GM10266 (cell line): ENCODE results near the gene GNAQ.

Source experiments
- DNase-seq: peaks from one replicate; pipeline ENCODE4 v3.0.0; 2012; ENCODE audit errors: extremely low spot score
- TF ChIP-seq, protein P1 (sequence below): IDR thresholded peaks from 2 replicates; pipeline ENCODE4 v1.5.1; 2012; ENCODE audit warnings: mild to moderate bottlenecking, low read depth; ENCODE audit not compliant: control insufficient read depth, insufficient read depth; ENCODE audit errors: missing control alignments

The GNAQ gene

DNA sequence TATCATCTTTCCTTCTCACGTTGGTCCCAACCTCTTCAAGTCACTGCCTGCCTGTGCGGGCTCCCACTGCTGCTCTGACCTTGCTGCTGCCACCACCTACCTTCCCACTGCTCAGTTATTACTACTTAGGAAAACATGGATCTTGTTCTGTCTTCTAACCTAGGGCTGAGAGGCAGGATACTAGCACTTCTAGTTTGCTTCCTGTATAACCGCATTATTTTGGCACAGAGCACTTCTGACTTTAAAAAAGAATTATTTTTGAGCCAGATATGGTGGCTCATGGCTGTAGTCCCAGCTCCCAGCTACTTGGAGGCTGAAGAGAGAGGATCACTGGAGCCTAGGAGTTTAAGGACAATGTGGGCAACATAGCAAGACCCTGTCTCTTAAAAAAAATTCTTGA, 248.1 kb downstream of the GNAQ start:
- no peak for DNase-seq
- TF ChIP-seq, protein P1, sequence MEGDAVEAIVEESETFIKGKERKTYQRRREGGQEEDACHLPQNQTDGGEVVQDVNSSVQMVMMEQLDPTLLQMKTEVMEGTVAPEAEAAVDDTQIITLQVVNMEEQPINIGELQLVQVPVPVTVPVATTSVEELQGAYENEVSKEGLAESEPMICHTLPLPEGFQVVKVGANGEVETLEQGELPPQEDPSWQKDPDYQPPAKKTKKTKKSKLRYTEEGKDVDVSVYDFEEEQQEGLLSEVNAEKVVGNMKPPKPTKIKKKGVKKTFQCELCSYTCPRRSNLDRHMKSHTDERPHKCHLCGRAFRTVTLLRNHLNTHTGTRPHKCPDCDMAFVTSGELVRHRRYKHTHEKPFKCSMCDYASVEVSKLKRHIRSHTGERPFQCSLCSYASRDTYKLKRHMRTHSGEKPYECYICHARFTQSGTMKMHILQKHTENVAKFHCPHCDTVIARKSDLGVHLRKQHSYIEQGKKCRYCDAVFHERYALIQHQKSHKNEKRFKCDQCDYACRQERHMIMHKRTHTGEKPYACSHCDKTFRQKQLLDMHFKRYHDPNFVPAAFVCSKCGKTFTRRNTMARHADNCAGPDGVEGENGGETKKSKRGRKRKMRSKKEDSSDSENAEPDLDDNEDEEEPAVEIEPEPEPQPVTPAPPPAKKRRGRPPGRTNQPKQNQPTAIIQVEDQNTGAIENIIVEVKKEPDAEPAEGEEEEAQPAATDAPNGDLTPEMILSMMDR, result no peak

DNA sequence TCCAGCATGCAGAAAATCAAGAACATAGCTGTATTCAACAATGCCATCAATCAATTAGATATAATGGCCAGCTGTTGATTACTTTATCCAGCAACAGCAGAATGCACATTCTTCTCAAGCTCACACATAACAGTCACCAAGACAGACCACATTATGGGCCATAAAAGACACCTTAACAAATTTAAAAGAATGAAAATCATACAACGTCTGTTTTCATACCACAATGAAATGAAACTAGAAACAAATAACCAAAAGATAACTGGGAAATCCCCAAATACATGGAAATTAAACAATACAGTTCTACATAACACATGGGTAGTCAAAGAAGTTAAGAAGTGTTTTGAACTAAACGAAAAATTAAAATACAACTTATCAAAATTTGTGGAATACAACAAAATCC, 252.6 kb downstream of the GNAQ start:
- TF ChIP-seq, protein P1, result no peak
- DNase-seq, result no peak

DNA sequence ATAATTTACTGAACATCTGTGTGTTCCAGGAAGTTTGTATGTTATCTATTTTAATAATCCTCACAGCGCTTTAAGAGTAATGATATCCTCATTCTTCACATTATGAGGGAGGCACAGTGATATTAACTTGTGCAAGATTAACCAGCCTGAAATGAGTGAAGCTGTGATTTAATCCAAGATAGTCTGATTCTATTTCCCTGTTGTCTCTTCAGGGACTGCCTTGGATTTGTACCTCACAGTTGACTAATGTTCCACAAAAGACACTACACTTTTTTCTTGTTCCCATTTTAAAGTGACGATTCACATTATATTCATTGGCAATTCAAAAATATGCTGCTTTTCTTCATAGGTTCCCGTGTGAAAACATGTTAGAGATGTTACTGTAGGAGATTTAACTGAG, 258.2 kb downstream of the GNAQ start:
- TF ChIP-seq, protein P1, result no peak
- no peak for DNase-seq

DNA sequence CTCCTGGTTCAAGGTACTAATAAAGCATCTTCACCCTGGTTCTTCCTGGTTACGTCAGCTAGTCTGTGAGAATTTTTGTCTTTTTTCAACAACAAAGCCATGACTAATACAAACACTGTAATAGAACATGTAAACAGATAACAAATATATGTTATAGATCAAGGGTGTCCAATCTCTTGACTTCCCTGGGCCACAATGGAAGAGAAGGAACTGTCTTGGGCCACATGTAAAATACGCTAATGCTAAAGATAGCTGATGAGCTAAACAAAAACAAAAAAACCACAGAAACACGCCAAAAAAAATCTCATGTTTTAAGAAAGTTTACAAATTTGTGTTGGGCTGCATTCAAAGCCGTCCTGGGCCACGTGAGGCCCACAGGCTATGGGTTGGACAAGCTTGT, 259.0 kb downstream of the GNAQ start:
- DNase-seq, result no peak
- TF ChIP-seq, protein P1, result no peak

DNA sequence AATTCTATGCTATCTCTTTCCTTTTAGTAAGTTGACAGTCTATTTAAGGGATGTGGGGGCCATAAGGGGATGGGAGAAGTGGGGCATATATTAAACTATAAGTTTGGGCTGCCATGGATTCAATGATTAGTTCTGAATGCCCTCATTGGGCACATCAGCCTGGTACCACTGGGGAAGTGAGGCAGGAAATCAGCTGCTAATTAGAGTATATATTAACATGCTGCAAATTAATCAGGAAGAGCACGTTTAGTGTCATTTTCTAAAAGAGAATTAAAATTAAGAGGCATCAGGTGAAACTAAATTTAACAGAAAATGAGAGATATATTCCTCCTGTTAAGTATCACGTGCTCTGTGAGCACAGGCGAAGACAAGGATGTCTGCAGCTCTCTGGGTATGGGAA, 260.4 kb downstream of the GNAQ start:
- TF ChIP-seq, protein P1, result no peak
- no peak for DNase-seq

DNA sequence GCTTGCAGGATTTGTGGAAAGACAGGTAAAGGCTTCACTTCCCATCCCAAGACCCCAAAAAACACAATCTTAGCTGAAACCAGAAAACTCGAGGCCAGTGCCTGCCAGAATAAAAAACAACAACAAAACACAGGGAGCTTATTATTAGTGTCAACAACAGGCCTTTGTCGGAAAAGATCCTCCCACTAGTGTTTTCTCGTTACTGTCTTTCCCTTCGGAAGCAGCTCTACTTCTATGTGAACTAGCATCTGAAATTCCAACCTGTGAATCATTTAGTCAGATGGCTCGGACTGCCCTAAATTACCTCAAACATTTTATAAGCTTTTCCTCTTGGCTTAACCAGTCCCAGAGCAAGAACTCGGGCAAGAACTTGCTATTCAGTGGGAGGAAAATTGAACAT, 261.3 kb downstream of the GNAQ start:
- DNase-seq, result no peak

DNA sequence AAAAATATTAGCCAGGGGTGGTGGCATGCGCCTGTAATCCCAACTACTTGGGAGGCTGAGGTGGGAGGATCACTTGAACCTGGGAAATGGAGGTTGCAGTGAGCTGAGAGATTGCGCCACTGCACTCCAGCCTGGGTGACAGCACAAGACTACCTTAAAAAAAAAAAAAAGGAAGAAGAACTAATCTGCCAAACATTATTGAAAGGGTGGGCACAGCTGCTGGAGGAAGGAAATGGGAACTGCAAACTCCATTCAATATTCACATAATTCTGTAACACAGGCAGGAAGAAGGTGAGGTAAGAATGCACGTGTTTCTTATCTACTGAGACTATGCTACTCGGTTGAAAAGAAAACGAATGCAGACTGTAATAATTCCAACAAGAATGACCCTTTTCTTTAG, 262.4 kb downstream of the GNAQ start:
- TF ChIP-seq, protein P1, result no peak
- no peak for DNase-seq

More for the DNA sequence above, 261.3 kb downstream of the GNAQ start:
- TF ChIP-seq, protein P1, result no peak
